ENCODE results near the gene PDZRN3.

PDZRN3 gene

DNA sequence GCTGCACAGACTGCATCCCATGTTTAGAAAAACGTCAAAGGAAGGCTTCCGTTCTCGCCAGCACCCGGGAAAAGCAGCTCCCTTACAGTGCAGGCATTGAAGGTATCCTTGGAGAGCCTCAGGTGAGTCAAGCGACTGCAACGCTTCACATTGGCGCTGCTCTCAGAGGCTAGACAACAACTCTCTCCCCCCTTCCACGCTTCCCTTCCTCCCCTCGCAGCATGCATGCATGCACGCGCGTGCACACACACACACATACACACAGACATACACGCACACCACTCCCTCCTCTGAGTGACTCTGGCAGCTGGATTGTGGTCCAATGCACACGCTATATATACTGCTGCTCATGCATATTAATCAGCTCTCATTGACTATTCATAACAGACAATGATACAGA, 191.1 kb downstream of the PDZRN3 start:
- ChIA-PET POLR2A (no interaction called here), CTCF (no interaction called here)
- no peak for TF ChIP-seq FOXM1 (IDR thresholded peaks at IDR 0.05; ENCODE audit: borderline replicate concordance)
- TF ChIP-seq LEF1 (IDR thresholded peaks at IDR 0.05; ENCODE audit: borderline replicate concordance): no peak
- no peak for TF ChIP-seq ELF4 (IDR thresholded peaks at IDR 0.05)
- TF ChIP-seq, protein P1, sequence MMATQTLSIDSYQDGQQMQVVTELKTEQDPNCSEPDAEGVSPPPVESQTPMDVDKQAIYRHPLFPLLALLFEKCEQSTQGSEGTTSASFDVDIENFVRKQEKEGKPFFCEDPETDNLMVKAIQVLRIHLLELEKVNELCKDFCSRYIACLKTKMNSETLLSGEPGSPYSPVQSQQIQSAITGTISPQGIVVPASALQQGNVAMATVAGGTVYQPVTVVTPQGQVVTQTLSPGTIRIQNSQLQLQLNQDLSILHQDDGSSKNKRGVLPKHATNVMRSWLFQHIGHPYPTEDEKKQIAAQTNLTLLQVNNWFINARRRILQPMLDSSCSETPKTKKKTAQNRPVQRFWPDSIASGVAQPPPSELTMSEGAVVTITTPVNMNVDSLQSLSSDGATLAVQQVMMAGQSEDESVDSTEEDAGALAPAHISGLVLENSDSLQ (IDR thresholded peaks at IDR 0.05): no peak
- TF ChIP-seq BHLHE40 (IDR thresholded peaks at IDR 0.05; ENCODE audit: borderline replicate concordance): no peak
- DNase-seq (ENCODE audit: extremely low spot score): no peak

DNA sequence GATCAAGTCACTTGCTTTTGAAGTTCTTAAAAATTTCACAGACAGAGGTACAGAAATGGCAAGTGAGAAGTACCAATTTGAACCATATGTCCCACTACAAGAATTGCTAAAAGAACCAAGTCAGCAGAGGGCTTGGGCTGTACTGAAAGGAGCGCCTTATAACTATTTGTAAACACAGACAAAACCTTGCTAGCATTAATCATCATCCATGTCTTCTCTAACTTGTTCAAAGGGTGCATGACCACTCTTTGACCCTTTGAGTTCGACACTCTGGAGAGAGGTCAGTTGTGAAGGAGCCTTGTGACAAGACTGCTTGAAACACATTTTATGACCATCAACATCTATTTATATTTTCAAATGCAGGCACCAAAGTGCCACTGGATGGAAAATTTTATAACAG, 191.7 kb downstream of the PDZRN3 start:
- no peak for DNase-seq (ENCODE audit: extremely low spot score)
- ChIA-PET POLR2A (no interaction called here), CTCF (interaction anchor here (0.8 to 1.1 kb wide), 2 partner anchors 13 to 273 kb away, joined by 3 to 7 read pairs; no protein-coding TSS in a partner anchor)
- TF ChIP-seq CTBP1 (IDR thresholded peaks at IDR 0.05; ENCODE audit: borderline replicate concordance): no peak
- TF ChIP-seq FOXA1 (IDR thresholded peaks at IDR 0.05): no peak
- TF ChIP-seq LEF1 (IDR thresholded peaks at IDR 0.05; ENCODE audit: borderline replicate concordance): no peak
- TF ChIP-seq FOXK2 (IDR thresholded peaks at IDR 0.05): no peak
- no peak for TF ChIP-seq SP1 (IDR thresholded peaks at IDR 0.05)
- no peak for TF ChIP-seq L3MBTL2 (conservative IDR thresholded peaks at IDR 0.05)
- no peak for TF ChIP-seq FOXM1 (IDR thresholded peaks at IDR 0.05; ENCODE audit: borderline replicate concordance)
- TF ChIP-seq BHLHE40 (IDR thresholded peaks at IDR 0.05; ENCODE audit: borderline replicate concordance): no peak
- TF ChIP-seq, protein P1 (IDR thresholded peaks at IDR 0.05): no peak
- TF ChIP-seq TARDBP (IDR thresholded peaks at IDR 0.05): no peak
- TF ChIP-seq HDGF (IDR thresholded peaks at IDR 0.05; ENCODE audit: borderline replicate concordance): no peak
- TF ChIP-seq ZNF384 (IDR thresholded peaks at IDR 0.05): no peak
- no peak for TF ChIP-seq SUZ12 (IDR thresholded peaks at IDR 0.05)
- TF ChIP-seq ELF4 (IDR thresholded peaks at IDR 0.05): no peak
- TF ChIP-seq NFRKB (IDR thresholded peaks at IDR 0.05): no peak

DNA sequence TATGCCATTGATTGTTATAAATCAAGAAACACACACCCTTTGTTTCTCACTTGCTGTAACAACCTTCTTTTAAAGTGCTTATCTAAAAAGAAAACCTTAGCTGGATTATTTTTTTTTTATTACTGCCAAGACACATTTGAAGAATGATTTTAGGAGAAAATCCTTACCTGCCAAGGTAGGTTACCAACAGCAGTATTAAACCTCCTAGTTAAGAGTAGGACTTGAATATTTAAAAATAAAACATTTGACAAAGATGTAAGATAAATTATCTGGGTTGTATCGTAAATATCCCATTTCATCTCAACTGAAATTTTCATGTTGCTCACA, 192.1 kb downstream of the PDZRN3 start:
- no peak for TF ChIP-seq SP1 (IDR thresholded peaks at IDR 0.05)
- TF ChIP-seq HDGF (IDR thresholded peaks at IDR 0.05; ENCODE audit: borderline replicate concordance): no peak
- TF ChIP-seq, protein P1 (IDR thresholded peaks at IDR 0.05): no peak
- no peak for TF ChIP-seq FOXK2 (IDR thresholded peaks at IDR 0.05)
- TF ChIP-seq BHLHE40 (IDR thresholded peaks at IDR 0.05; ENCODE audit: borderline replicate concordance): no peak
- no peak for TF ChIP-seq FOXA1 (IDR thresholded peaks at IDR 0.05)
- TF ChIP-seq ZNF384 (IDR thresholded peaks at IDR 0.05): no peak
- TF ChIP-seq FOXM1 (IDR thresholded peaks at IDR 0.05; ENCODE audit: borderline replicate concordance): no peak
- no peak for TF ChIP-seq SUZ12 (IDR thresholded peaks at IDR 0.05)
- no peak for TF ChIP-seq CTBP1 (IDR thresholded peaks at IDR 0.05; ENCODE audit: borderline replicate concordance)
- TF ChIP-seq ARNT (IDR thresholded peaks at IDR 0.05): no peak
- TF ChIP-seq TARDBP (IDR thresholded peaks at IDR 0.05): no peak
- ChIA-PET CTCF (interaction anchor here (0.8 to 1.1 kb wide), 2 partner anchors 13 to 273 kb away, joined by 3 to 7 read pairs; no protein-coding TSS in a partner anchor), POLR2A (no interaction called here)
- no peak for DNase-seq (ENCODE audit: extremely low spot score)

DNA sequence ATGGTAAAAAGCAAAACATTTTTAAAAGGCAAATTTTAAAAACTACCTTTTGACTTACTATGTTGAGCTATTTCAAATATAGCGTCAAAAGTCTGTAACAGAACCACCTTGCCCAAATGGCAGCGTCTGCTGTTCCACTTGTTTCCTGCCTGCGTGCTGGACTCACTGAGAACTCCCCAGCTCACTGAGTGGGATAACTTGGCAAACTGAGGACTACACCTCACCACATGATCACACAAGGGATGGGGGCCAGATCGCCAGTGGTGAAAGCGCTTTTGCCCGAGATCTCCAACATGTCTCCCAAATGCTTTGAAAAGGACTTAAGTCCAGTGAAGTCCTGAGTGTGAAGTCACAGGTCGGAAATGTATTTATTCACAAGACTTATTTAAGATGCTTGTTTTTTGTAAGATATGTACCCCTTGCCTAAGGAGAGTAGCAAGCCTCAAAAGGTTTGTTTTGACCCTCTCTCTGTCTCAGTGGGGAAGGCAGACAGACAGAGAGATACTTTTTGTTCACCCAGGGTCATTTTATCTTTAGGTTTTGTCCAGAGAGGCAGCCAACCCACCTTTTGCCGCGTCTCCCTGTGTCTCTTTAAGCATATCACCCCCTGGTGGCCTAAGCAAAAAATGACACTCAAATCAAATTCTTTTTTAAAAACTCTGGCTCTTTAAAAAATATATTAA, 192.6 kb downstream of the PDZRN3 start:
- peak; percentile 62 for DNase-seq (ENCODE audit: extremely low spot score)
- POLR2A ChIA-PET: no interaction called here
- CTCF ChIA-PET: interaction anchor here (0.7 to 1.1 kb wide), 4 partner anchors 12 to 272 kb away, joined by 3 to 7 read pairs (median 4); no protein-coding TSS in a partner anchor
- TF ChIP-seq LEF1 (IDR thresholded peaks at IDR 0.05; ENCODE audit: borderline replicate concordance) (no peak), FOXK2 (IDR thresholded peaks at IDR 0.05) (no peak), NFRKB (IDR thresholded peaks at IDR 0.05) (no peak), L3MBTL2 (conservative IDR thresholded peaks at IDR 0.05) (no peak), SP1 (IDR thresholded peaks at IDR 0.05) (no peak), FOXM1 (IDR thresholded peaks at IDR 0.05; ENCODE audit: borderline replicate concordance) (no peak), FOXA1 (IDR thresholded peaks at IDR 0.05) (no peak), TARDBP (IDR thresholded peaks at IDR 0.05) (no peak), HDGF (IDR thresholded peaks at IDR 0.05; ENCODE audit: borderline replicate concordance) (no peak), ARNT (IDR thresholded peaks at IDR 0.05) (no peak), SUZ12 (IDR thresholded peaks at IDR 0.05) (no peak), ZNF384 (IDR thresholded peaks at IDR 0.05) (no peak), ELF4 (IDR thresholded peaks at IDR 0.05) (no peak), CTBP1 (IDR thresholded peaks at IDR 0.05; ENCODE audit: borderline replicate concordance) (no peak), BHLHE40 (IDR thresholded peaks at IDR 0.05; ENCODE audit: borderline replicate concordance) (no peak)
- TF ChIP-seq, protein P1 (IDR thresholded peaks at IDR 0.05): no peak

DNA sequence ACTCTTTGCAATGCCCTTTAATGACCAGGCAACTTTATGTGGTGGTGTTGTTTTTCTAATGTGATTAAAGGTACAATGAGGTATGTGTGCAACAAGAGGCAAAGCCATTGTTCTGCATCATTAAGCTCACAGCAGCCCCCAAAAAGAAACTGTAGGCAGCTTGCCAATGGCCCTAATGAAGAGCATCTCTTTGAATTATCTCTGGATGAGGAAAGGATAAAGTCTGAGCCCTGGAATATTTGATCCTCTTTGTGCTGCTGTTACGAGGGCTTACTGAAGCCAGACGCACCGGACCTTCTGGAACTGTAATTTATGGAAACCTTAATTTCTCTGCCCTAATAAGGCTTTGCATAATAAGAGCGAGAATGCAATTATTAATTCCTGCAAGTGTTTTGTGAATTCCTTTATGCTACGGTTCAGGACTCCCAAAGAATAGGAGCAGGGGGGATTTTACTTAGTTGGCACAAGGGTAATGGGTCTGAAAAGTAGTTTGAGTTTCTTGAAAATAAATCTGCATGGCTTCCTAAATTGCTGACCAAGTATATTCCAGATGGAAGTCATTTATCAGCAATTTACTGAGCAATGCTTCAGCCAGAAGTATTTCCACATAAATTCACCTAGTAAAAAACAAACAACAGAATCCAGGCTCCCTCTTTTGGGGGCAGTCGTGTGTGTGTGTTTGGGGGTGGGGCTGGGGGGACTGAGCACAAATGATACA, 193.4 kb downstream of the PDZRN3 start:
- POLR2A ChIA-PET: no interaction called here
- CTCF ChIA-PET: interaction anchor here (0.7 to 1.0 kb wide), 2 partner anchors 37 to 107 kb away, joined by 3 to 4 read pairs; no protein-coding TSS in a partner anchor
- DNase-seq (ENCODE audit: extremely low spot score): no peak
- TF ChIP-seq SP1 (IDR thresholded peaks at IDR 0.05) (no peak), LEF1 (IDR thresholded peaks at IDR 0.05; ENCODE audit: borderline replicate concordance) (no peak), HDGF (IDR thresholded peaks at IDR 0.05; ENCODE audit: borderline replicate concordance) (no peak), ELF4 (IDR thresholded peaks at IDR 0.05) (no peak)
